Ovary (tissue), 3 donors: ENCODE results near the gene ZFYVE9.

Source experiments
- CTCF ChIP-seq, 3 donors: fragments of 450-650 bp in 2 of 3; fragments of 200-600 bp in 1 of 3; IDR thresholded peaks; one replicate each; pipeline versions ENCODE4 v1.5.1 to v1.8.0; 2016 to 2022; ENCODE audit warnings: antibody characterized with exemption in 3 of 3, mild to moderate bottlenecking in 1 of 3
- POLR2A ChIP-seq: fragments of 450-650 bp; IDR thresholded peaks from one replicate; pipeline ENCODE4 v1.6.1; 2017; ENCODE audit warnings: antibody characterized with exemption, mild to moderate bottlenecking, moderate library complexity
- donor health status: DM: no; HTN: no; CAD: no.

- TF ChIP-seq CTCF (IDR thresholded peaks at IDR 0.05) (no peak), POLR2A (no peak)
Observed at GRCh38 chr1:52294580-52294979, 152.7 kb downstream of the ZFYVE9 start.
